Thymus (tissue), 11 donors: ENCODE results near the gene SYT14. TPM values are rescaled to one million over a fixed set of nuclear protein-coding genes. Genes with fewer than 3 reads are reported as not detected.
"Not testable (repeated sequence)": the region's sequence is repeated elsewhere in the genome, so short reads cannot be mapped to it uniquely, and the experiment has no call there.

Source experiments
- DNase-seq, 9 donors: peaks; one replicate each; pipeline ENCODE4 v3.0.0-alpha.2; 2013; ENCODE audit warnings: low spot score in 9 of 9, low read depth in 6 of 9, missing footprints in 1 of 9
- H3K27ac ChIP-seq, 2 donors: one replicate each; pipeline ENCODE4 v1.5.1; 2013; ENCODE audit warnings: control low read depth in 1 of 2, low read depth in 1 of 2, low read length in 1 of 2, mild to moderate bottlenecking in 1 of 2, moderate library complexity in 1 of 2
- H3K27me3 ChIP-seq, 2 donors: one replicate each; pipeline ENCODE4 v1.5.1; 2013; ENCODE audit warnings: low read length in 1 of 2; ENCODE audit not compliant: control insufficient read depth in 2 of 2, insufficient read depth in 1 of 2
- H3K36me3 ChIP-seq, 2 donors: one replicate each; pipeline ENCODE4 v1.5.1; 2013; ENCODE audit warnings: low read length in 1 of 2, mild to moderate bottlenecking in 1 of 2, moderate library complexity in 1 of 2; ENCODE audit not compliant: control insufficient read depth in 2 of 2, insufficient read depth in 2 of 2
- H3K4me1 ChIP-seq, 2 donors: one replicate each; pipeline ENCODE4 v1.5.1; 2013; ENCODE audit warnings: low read length in 2 of 2; ENCODE audit not compliant: control insufficient read depth in 2 of 2, insufficient read depth in 2 of 2
- H3K4me3 ChIP-seq, 2 donors: one replicate each; pipeline ENCODE4 v1.5.1; 2013; ENCODE audit warnings: low read length in 2 of 2, control low read depth in 1 of 2, mild to moderate bottlenecking in 1 of 2
- H3K9me3 ChIP-seq, 2 donors: one replicate each; pipeline ENCODE4 v1.5.1; 2013; ENCODE audit warnings: low read length in 1 of 2, mild to moderate bottlenecking in 1 of 2; ENCODE audit not compliant: control insufficient read depth in 2 of 2, insufficient read depth in 1 of 2
- WGBS: extraction: QIAGEN DNeasy Blood & Tissue Kit; methylation state at CpG from one replicate; pipeline ENCODE4 v1.1.7; 2013; 5-methylcytosine and 5-hydroxymethylcytosine counted together
- polyA plus RNA-seq: library from polyadenylated mRNA; stranded (reverse); fragments of 200-250 nt; gene quantifications from one replicate; pipeline ENCODE4 v1.2.3, GENCODE V29; 2013
- total RNA-seq: library from RNA; stranded (reverse); fragments of 120-200 nt; gene quantifications from one replicate; pipeline ENCODE4 v1.2.4, GENCODE V29; 2013
- donor health status: healthy.

SYT14 gene
- total and polyA plus RNA-seq, 2 donors: 0.05 to 0.16 TPM

GRCh38 chr1:210025870-210026269 lies 87.9 kb downstream of the SYT14 start:
- Histone ChIP-seq H3K4me1 (no peaks in the 10 kb centered on the region), H3K27ac (no peak overlapping the region), H3K27me3 (no peaks in the 10 kb centered on the region), H3K9me3 (no peaks in the 10 kb centered on the region), H3K36me3 (no peaks in the 10 kb centered on the region), H3K4me3 (no peak overlapping the region)
- 83% methylated on average over 1 of the region's 1 CpG for WGBS
- DNase-seq: no peak

- H3K9me3 ChIP-seq: no peaks in the 10 kb centered on the region
- no peak overlapping the region for H3K4me3 ChIP-seq
- no peak for DNase-seq
- H3K4me1 ChIP-seq: no peaks in the 10 kb centered on the region
- H3K27ac ChIP-seq: no peak overlapping the region
- H3K27me3 ChIP-seq: no peaks in the 10 kb centered on the region
- WGBS: 96% methylated on average over 1 of the region's 1 CpG
- no peaks in the 10 kb centered on the region for H3K36me3 ChIP-seq
These were observed 90.0 kb downstream of the SYT14 start for GRCh38 chr1:210027994-210028393.

GRCh38 chr1:210031473-210031872 lies 93.5 kb downstream of the SYT14 start:
- H3K4me3 ChIP-seq: no peak overlapping the region
- no peak overlapping the region for H3K27ac ChIP-seq
- 91% methylated on average over 1 of the region's 1 CpG for WGBS
- no peaks in the 10 kb centered on the region for H3K4me1 ChIP-seq
- no peak for DNase-seq
- no peaks in the 10 kb centered on the region for H3K9me3 ChIP-seq
- H3K27me3 ChIP-seq: no peaks in the 10 kb centered on the region
- H3K36me3 ChIP-seq: no peaks in the 10 kb centered on the region

GRCh38 chr1:210043058-210043457 lies 105.0 kb downstream of the SYT14 start:
- H3K4me1 ChIP-seq: no peaks in the 10 kb centered on the region
- H3K27ac ChIP-seq: no peak overlapping the region
- no peak for DNase-seq
- no peaks in the 10 kb centered on the region for H3K36me3 ChIP-seq
- H3K27me3 ChIP-seq: no peaks in the 10 kb centered on the region
- no peak overlapping the region for H3K4me3 ChIP-seq
- no peaks in the 10 kb centered on the region for H3K9me3 ChIP-seq

GRCh38 chr1:210049616-210050015 lies 111.6 kb downstream of the SYT14 start:
- no peak overlapping the region for H3K4me3 ChIP-seq
- H3K4me1 ChIP-seq: no peaks in the 10 kb centered on the region
- no peaks in the 10 kb centered on the region for H3K27me3 ChIP-seq
- no peaks in the 10 kb centered on the region for H3K9me3 ChIP-seq
- no peak for DNase-seq
- WGBS: 88% methylated on average over 7 of the region's 7 CpGs
- H3K27ac ChIP-seq: no peak overlapping the region
- H3K36me3 ChIP-seq: no peaks in the 10 kb centered on the region

- 85% methylated on average over 4 of the region's 4 CpGs for WGBS
- not testable (repeated sequence) for H3K4me1 ChIP-seq, DNase-seq, H3K27me3 ChIP-seq, H3K4me3 ChIP-seq, H3K27ac ChIP-seq, H3K36me3 ChIP-seq, H3K9me3 ChIP-seq
These were observed 112.5 kb downstream of the SYT14 start for GRCh38 chr1:210050491-210050890.

- no peaks in the 10 kb centered on the region for H3K36me3 ChIP-seq
- no peak for DNase-seq
- WGBS: 88% methylated on average over 1 of the region's 1 CpG
- H3K4me3 ChIP-seq: no peak overlapping the region
- no peak overlapping the region for H3K27ac ChIP-seq
- H3K9me3 ChIP-seq: no peaks in the 10 kb centered on the region
- no peaks in the 10 kb centered on the region for H3K4me1 ChIP-seq
- H3K27me3 ChIP-seq: no peaks in the 10 kb centered on the region
These were observed 115.1 kb downstream of the SYT14 start for GRCh38 chr1:210053126-210053525.

- no peak overlapping the region for H3K27ac ChIP-seq
- no peak overlapping the region for H3K4me3 ChIP-seq
- H3K36me3 ChIP-seq: no peaks in the 10 kb centered on the region
- H3K4me1 ChIP-seq: no peaks in the 10 kb centered on the region
- no peak for DNase-seq
- H3K9me3 ChIP-seq: no peaks in the 10 kb centered on the region
- no peaks in the 10 kb centered on the region for H3K27me3 ChIP-seq
These were observed 119.6 kb downstream of the SYT14 start for GRCh38 chr1:210057593-210057992.

- no peak for DNase-seq
- WGBS: 91% methylated on average over 1 of the region's 1 CpG
- Histone ChIP-seq H3K9me3 (no peaks in the 10 kb centered on the region), H3K36me3 (no peaks in the 10 kb centered on the region), H3K4me3 (no peak overlapping the region), H3K27me3 (no peaks in the 10 kb centered on the region), H3K27ac (no peak overlapping the region), H3K4me1 (no peaks in the 10 kb centered on the region)
These were observed 124.0 kb downstream of the SYT14 start for GRCh38 chr1:210061992-210062391.

- Histone ChIP-seq H3K27me3 (no peaks in the 10 kb centered on the region), H3K27ac (no peak overlapping the region), H3K36me3 (no peaks in the 10 kb centered on the region), H3K9me3 (no peaks in the 10 kb centered on the region), H3K4me3 (no peak overlapping the region), H3K4me1 (no peaks in the 10 kb centered on the region)
- WGBS: 97% methylated on average over 3 of the region's 3 CpGs
- no peak for DNase-seq
These were observed 132.5 kb downstream of the SYT14 start for GRCh38 chr1:210070531-210070930.
